ENCODE data around the gene DOCK8. TPM values are rescaled to one million over a fixed set of nuclear protein-coding genes. Genes with fewer than 3 reads are reported as not detected.

The DOCK8 gene
- total RNA-seq, 1 donor from 2014 or later: 4.4 TPM

DNA sequence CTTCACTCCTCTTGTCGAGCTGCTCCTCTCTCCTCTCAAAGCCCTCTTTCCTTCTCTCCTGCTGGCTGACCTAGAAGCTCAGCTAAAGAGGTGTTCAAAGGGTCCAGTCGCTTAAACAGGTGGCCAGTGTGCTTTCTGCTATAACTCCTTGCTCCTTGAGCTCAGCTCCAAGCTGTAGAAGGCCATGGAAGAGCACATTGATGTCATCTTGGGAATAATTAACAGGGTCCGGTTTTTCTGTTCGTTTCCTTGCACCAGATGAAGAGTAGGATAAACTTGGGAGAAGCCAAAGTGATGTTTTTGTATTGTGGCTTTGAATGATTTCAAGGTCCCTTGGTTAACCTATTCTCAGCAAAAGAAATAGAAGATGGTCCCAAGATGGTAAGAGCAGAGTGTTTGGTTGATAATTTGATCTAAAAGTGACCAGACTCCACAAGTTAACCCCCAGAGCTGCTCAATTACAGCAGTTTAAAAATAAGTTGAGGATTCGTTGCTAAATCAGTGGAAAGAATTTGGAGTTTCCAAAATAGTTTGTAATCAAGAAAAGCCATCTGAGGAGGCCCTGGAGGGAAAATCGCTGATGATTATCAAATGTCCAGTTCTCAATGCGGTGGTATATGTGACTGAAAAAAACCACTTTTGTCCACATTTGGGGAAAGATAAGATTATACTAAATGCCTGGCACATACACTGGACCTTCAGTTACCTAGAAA, 148.1 kb downstream of the DOCK8 start:
- Mint-ChIP-seq H3K9me3 (ENCODE audit: unreplicated experiment) (no peaks in the 10 kb centered on the region), H3K36me3 (ENCODE audit: low read depth, unreplicated experiment) (peaks cover 2% of the 10 kb centered on the region), H3K4me3 (ENCODE audit: unreplicated experiment) (no peak overlapping the region), H3K27me3 (ENCODE audit: low read depth, unreplicated experiment) (peaks cover 12% of the 10 kb centered on the region), H3K27ac (ENCODE audit: unreplicated experiment) (no peak overlapping the region), H3K4me1 (ENCODE audit: low read depth, unreplicated experiment) (no peaks in the 10 kb centered on the region)
- Histone ChIP-seq H3K9me3 (ENCODE audit: insufficient read depth, low read depth, low read length) (no peaks in the 10 kb centered on the region), H3K9ac (ENCODE audit: low read length) (no peak overlapping the region), H3K4me1 (ENCODE audit: insufficient read depth, low read length) (no peaks in the 10 kb centered on the region), H3K27me3 (ENCODE audit: insufficient read depth, low read length) (no peaks in the 10 kb centered on the region), H3K27ac (ENCODE audit: low read depth, low read length) (no peak overlapping the region), H3K4me2 (ENCODE audit: low read length) (no peak overlapping the region), H2AFZ (ENCODE audit: low read depth, low read length) (no peak overlapping the region), H4K20me1 (ENCODE audit: insufficient read depth, low read length) (no peaks in the 10 kb centered on the region), H3K36me3 (ENCODE audit: insufficient read depth, low read length) (no peaks in the 10 kb centered on the region), H3K4me3 (ENCODE audit: insufficient read depth, low read depth, low read length) (no peak overlapping the region), H3K79me2 (ENCODE audit: insufficient read depth, low read length) (no peaks in the 10 kb centered on the region)
- FAIRE-seq (no peak), DNase-seq (ENCODE audit: low read depth) (no peak)
- TF ChIP-seq, protein P1, sequence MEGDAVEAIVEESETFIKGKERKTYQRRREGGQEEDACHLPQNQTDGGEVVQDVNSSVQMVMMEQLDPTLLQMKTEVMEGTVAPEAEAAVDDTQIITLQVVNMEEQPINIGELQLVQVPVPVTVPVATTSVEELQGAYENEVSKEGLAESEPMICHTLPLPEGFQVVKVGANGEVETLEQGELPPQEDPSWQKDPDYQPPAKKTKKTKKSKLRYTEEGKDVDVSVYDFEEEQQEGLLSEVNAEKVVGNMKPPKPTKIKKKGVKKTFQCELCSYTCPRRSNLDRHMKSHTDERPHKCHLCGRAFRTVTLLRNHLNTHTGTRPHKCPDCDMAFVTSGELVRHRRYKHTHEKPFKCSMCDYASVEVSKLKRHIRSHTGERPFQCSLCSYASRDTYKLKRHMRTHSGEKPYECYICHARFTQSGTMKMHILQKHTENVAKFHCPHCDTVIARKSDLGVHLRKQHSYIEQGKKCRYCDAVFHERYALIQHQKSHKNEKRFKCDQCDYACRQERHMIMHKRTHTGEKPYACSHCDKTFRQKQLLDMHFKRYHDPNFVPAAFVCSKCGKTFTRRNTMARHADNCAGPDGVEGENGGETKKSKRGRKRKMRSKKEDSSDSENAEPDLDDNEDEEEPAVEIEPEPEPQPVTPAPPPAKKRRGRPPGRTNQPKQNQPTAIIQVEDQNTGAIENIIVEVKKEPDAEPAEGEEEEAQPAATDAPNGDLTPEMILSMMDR (IDR thresholded peaks at IDR 0.05; ENCODE audit: insufficient read depth, low read depth, low read length): no peak
- no peak for TF ChIP-seq EZH2 (IDR thresholded peaks at IDR 0.05; ENCODE audit: insufficient read depth, low read length)

- TF ChIP-seq, protein P1 (IDR thresholded peaks at IDR 0.05; ENCODE audit: insufficient read depth, low read depth, low read length): no peak
- TF ChIP-seq EZH2 (IDR thresholded peaks at IDR 0.05; ENCODE audit: insufficient read depth, low read length): no peak
- Histone ChIP-seq H3K79me2 (ENCODE audit: insufficient read depth, low read length) (no peaks in the 10 kb centered on the region), H3K4me1 (ENCODE audit: insufficient read depth, low read length) (no peaks in the 10 kb centered on the region), H3K4me3 (ENCODE audit: insufficient read depth, low read depth, low read length) (no peak overlapping the region), H3K9ac (ENCODE audit: low read length) (no peak overlapping the region), H3K36me3 (ENCODE audit: insufficient read depth, low read length) (no peaks in the 10 kb centered on the region), H3K27ac (ENCODE audit: low read depth, low read length) (no peak overlapping the region), H2AFZ (ENCODE audit: low read depth, low read length) (no peak overlapping the region), H4K20me1 (ENCODE audit: insufficient read depth, low read length) (no peaks in the 10 kb centered on the region), H3K27me3 (ENCODE audit: insufficient read depth, low read length) (no peaks in the 10 kb centered on the region), H3K4me2 (ENCODE audit: low read length) (no peak overlapping the region), H3K9me3 (ENCODE audit: insufficient read depth, low read depth, low read length) (no peaks in the 10 kb centered on the region)
- Mint-ChIP-seq H3K27me3 (ENCODE audit: low read depth, unreplicated experiment) (peaks cover 12% of the 10 kb centered on the region), H3K4me3 (ENCODE audit: unreplicated experiment) (no peak overlapping the region), H3K27ac (ENCODE audit: unreplicated experiment) (no peak overlapping the region), H3K36me3 (ENCODE audit: low read depth, unreplicated experiment) (peaks cover 2% of the 10 kb centered on the region), H3K4me1 (ENCODE audit: low read depth, unreplicated experiment) (no peaks in the 10 kb centered on the region), H3K9me3 (ENCODE audit: unreplicated experiment) (no peaks in the 10 kb centered on the region)
- DNase-seq (ENCODE audit: low read depth) (no peak), FAIRE-seq (no peak)
These were observed 148.6 kb downstream of the DOCK8 start for GRCh38 chr9:363274-363612.

DNA sequence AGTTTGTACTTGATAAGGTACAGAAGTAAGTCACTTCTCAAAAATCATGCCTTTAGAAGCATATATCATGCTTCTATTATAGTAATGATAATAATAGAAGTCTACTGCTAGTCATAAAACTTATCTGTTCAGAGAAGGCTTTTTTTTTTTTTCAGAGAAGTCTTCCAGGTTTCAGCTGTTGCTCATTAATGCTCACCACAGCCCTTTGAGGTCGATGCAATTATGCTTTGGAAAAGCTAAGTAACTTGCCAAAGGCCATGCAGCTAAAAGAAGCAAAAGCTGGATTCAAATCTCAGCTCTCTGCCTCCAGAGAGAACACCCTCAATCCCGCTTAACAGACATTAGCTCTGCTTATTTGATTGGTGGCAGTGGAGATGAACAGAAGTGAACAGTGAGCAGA, 150.8 kb downstream of the DOCK8 start:
- DNase-seq (ENCODE audit: low read depth) (no peak), FAIRE-seq (no peak)
- Mint-ChIP-seq H3K9me3 (ENCODE audit: unreplicated experiment) (no peaks in the 10 kb centered on the region), H3K4me3 (ENCODE audit: unreplicated experiment) (no peak overlapping the region), H3K36me3 (ENCODE audit: low read depth, unreplicated experiment) (peaks cover 2% of the 10 kb centered on the region), H3K27me3 (ENCODE audit: low read depth, unreplicated experiment) (peaks cover 10% of the 10 kb centered on the region), H3K4me1 (ENCODE audit: low read depth, unreplicated experiment) (no peaks in the 10 kb centered on the region), H3K27ac (ENCODE audit: unreplicated experiment) (no peak overlapping the region)
- H3K9me3 ChIP-seq (ENCODE audit: insufficient read depth, low read depth, low read length): no peaks in the 10 kb centered on the region
- no peak overlapping the region for H3K9ac ChIP-seq (ENCODE audit: low read length)
- no peak overlapping the region for H3K27ac ChIP-seq (ENCODE audit: low read depth, low read length)
- H3K4me1 ChIP-seq (ENCODE audit: insufficient read depth, low read length): no peaks in the 10 kb centered on the region
- no peaks in the 10 kb centered on the region for H3K79me2 ChIP-seq (ENCODE audit: insufficient read depth, low read length)
- no peaks in the 10 kb centered on the region for H3K27me3 ChIP-seq (ENCODE audit: insufficient read depth, low read length)
- TF ChIP-seq, protein P1 (IDR thresholded peaks at IDR 0.05; ENCODE audit: insufficient read depth, low read depth, low read length): no peak
- TF ChIP-seq EZH2 (IDR thresholded peaks at IDR 0.05; ENCODE audit: insufficient read depth, low read length): no peak
- H2AFZ ChIP-seq (ENCODE audit: low read depth, low read length): no peak overlapping the region
- no peaks in the 10 kb centered on the region for H4K20me1 ChIP-seq (ENCODE audit: insufficient read depth, low read length)
- H3K4me2 ChIP-seq (ENCODE audit: low read length): no peak overlapping the region
- no peaks in the 10 kb centered on the region for H3K36me3 ChIP-seq (ENCODE audit: insufficient read depth, low read length)
- no peak overlapping the region for H3K4me3 ChIP-seq (ENCODE audit: insufficient read depth, low read depth, low read length)
